HepG2 (cell line): Measurements from ENCODE around the gene GPRIN2. TPM values are rescaled to one million over a fixed set of nuclear protein-coding genes. Genes with fewer than 3 reads are reported as not detected.

Experiments
- ATAC-seq: fragments of 200-7000 bp; cut with Tn5 transposase; 3 replicates; pipeline ENCODE4 v1.9.1; 2020; ENCODE audit warnings: mild to moderate bottlenecking, moderate library complexity
- BruUV-seq: library from RNA; stranded (reverse); fragments of 400-500 nt; replicated peaks from 2 replicates; lab custom pipeline; 2021; lab: Mats Ljungman, UMichigan
- CTCF ChIA-PET: fragments of 300-600 bp; formaldehyde crosslinking; extraction: SDS; loops from one replicate; lab custom pipeline; 2021; ENCODE audit warnings: low total read pairs, inconsistent platforms, low intra/inter-chr PET ratio; lab: Yijun Ruan, JAX
- POLR2A ChIA-PET: fragments of 350-600 bp; sonication (Branson Sonifier 250); formaldehyde crosslinking; loops from one replicate; lab custom pipeline; 2020; ENCODE audit warnings: antibody characterized with exemption, inconsistent platforms; lab: Yijun Ruan, JAX
- DNase-seq: peaks from one replicate; pipeline ENCODE4 v3.0.0-alpha.2; 2015; ENCODE audit warnings: low spot score
- FAIRE-seq: peaks from 3 replicates; lab custom pipeline; 2011; peaks lifted over from hg19 to GRCh38; lab: Jason Lieb, UNC
- H2AFZ ChIP-seq: one replicate; pipeline ENCODE4 v1.6.1; 2011; ENCODE audit warnings: low read length, inconsistent platforms
- H3K27ac ChIP-seq: fragments of 300-600 bp; 3 replicates; pipeline ENCODE4 v1.8.0; 2011; ENCODE audit warnings: mixed run types, mild to moderate bottlenecking, mixed read lengths, low read length, inconsistent platforms; ENCODE audit not compliant: insufficient read depth; ENCODE audit errors: extremely low read length
- H3K27me3 ChIP-seq, 2 experiments: fragments of 200-600 bp in 1 of 2; 2 replicates in 1 of 2; 3 replicates in 1 of 2; pipeline versions ENCODE4 v1.6.0 to v1.8.0; 2011; ENCODE audit warnings: low read length in 2 of 2, mild to moderate bottlenecking in 2 of 2, moderate library complexity in 2 of 2, inconsistent platforms in 1 of 2; ENCODE audit not compliant: insufficient read depth in 2 of 2, control insufficient read depth in 1 of 2
- H3K36me3 ChIP-seq, 2 experiments: fragments of 200-600 bp in 1 of 2; replicated peaks in 1 of 2; 2 replicates in 1 of 2; 3 replicates in 1 of 2; pipeline versions ENCODE4 v1.5.1 to v1.8.0; 2011; ENCODE audit warnings: low read length in 2 of 2, inconsistent platforms in 1 of 2; ENCODE audit not compliant: insufficient read depth in 2 of 2, control insufficient read depth in 1 of 2
- H3K4me1 ChIP-seq: 2 replicates; pipeline ENCODE4 v1.5.1; 2012; ENCODE audit warnings: low read length, inconsistent platforms; ENCODE audit not compliant: insufficient read depth
- H3K4me2 ChIP-seq: 2 replicates; pipeline ENCODE4 v1.6.0; 2011; ENCODE audit warnings: low read depth, low read length, inconsistent platforms
- H3K4me3 ChIP-seq, 3 experiments: fragments of 200-600 bp in 1 of 3; sonication (generic), shearing (Covaris generic) in 1 of 3; replicated peaks in 1 of 3; 2 replicates each; pipeline ENCODE4 v1.5.1; 2011 to 2016; ENCODE audit warnings: low read length in 3 of 3, inconsistent platforms in 2 of 3, low read depth in 2 of 3, mild to moderate bottlenecking in 2 of 3, control low read depth in 1 of 3, mixed read lengths in 1 of 3; ENCODE audit not compliant: insufficient read depth in 1 of 3
- H3K79me2 ChIP-seq: one replicate; pipeline ENCODE4 v1.6.1; 2011; ENCODE audit warnings: low read length, inconsistent platforms; ENCODE audit not compliant: insufficient read depth
- H3K9ac ChIP-seq: 2 replicates; pipeline ENCODE4 v1.6.0; 2011; ENCODE audit warnings: mild to moderate bottlenecking, low read depth, low read length, inconsistent platforms; ENCODE audit not compliant: insufficient read depth
- H3K9me3 ChIP-seq: 2 replicates; pipeline ENCODE4 v1.5.1; 2012; ENCODE audit warnings: mild to moderate bottlenecking, low read length
- H4K20me1 ChIP-seq: 2 replicates; pipeline ENCODE4 v1.6.0; 2011; ENCODE audit warnings: inconsistent platforms, mild to moderate bottlenecking, low read length, moderate library complexity; ENCODE audit not compliant: insufficient read depth
- CENPT ChIP-seq: sonication (generic); formaldehyde crosslinking; IDR thresholded peaks from 2 replicates; pipeline ENCODE4 v1.8.0; 2022; ENCODE audit warnings: low read depth, mild to moderate bottlenecking, moderate library complexity, missing genetic modification reagents
- NFATC3 ChIP-seq: sonication (generic); formaldehyde crosslinking; IDR thresholded peaks from 2 replicates; pipeline ENCODE4 v1.5.1; 2020; ENCODE audit warnings: mild to moderate bottlenecking, missing genetic modification reagents
- NFIB ChIP-seq: sonication (generic); formaldehyde crosslinking; IDR thresholded peaks from 2 replicates; pipeline ENCODE4 v1.9.0; 2021; ENCODE audit warnings: missing genetic modification reagents, mild to moderate bottlenecking, borderline replicate concordance
- ZFY ChIP-seq: sonication (generic); formaldehyde crosslinking; IDR thresholded peaks from 2 replicates; pipeline ENCODE4 v1.4.0; 2020; ENCODE audit warnings: missing genetic modification reagents
- ZNF225 ChIP-seq: sonication (generic); formaldehyde crosslinking; IDR thresholded peaks from 2 replicates; pipeline ENCODE4 v1.4.0; 2020; ENCODE audit warnings: mild to moderate bottlenecking, missing genetic modification reagents
- ZNF33A ChIP-seq: sonication (generic); formaldehyde crosslinking; IDR thresholded peaks from 2 replicates; pipeline ENCODE4 v1.5.1; 2020; ENCODE audit warnings: missing genetic modification reagents, mild to moderate bottlenecking, moderate library complexity, borderline replicate concordance
- ZNF782 ChIP-seq: sonication (generic); formaldehyde crosslinking; IDR thresholded peaks from 2 replicates; pipeline ENCODE4 v1.4.0; 2020; ENCODE audit warnings: missing genetic modification reagents, mild to moderate bottlenecking, borderline replicate concordance
- WGBS: methylation state at CpG from one replicate; pipeline ENCODE4 v1.1.6; 2017; ENCODE audit warnings: low lambda C conversion rate; 5-methylcytosine and 5-hydroxymethylcytosine counted together
- in situ Hi-C: cut with HindIII; loops from 2 replicates; pipeline ENCODE4 v1.10.0; 2017; ENCODE audit warnings: low pct_unique_long_range_greater_than_20kb; ENCODE audit not compliant: extremely low pct_ligation_motif_present
- intact Hi-C: fragments of 100-400 bp; cut with micrococcal nuclease; formaldehyde crosslinking; loops from one replicate; pipeline ENCODE4 v1.10.0; 2022; ENCODE audit not compliant: unreplicated experiment
- polyA plus RNA-seq, 8 experiments: library from polyadenylated mRNA; depleted of rRNA in 3 of 8; stranded (reverse) in 7 of 8; unstranded in 1 of 8; fragments of >200 nt; fragmentation: Illumina TruSeq in 4 of 8; extraction: Trizol in 4 of 8; gene quantifications; 2 replicates each; pipeline versions ENCODE4 v1.2.1 to v1.2.3, GENCODE V29; 2011 to 2016; ENCODE audit warnings: low read depth in 4 of 8, missing spikeins in 1 of 8, mixed read lengths in 1 of 8; ENCODE audit not compliant: insufficient read depth in 1 of 8
- total RNA-seq, 5 experiments: library from RNA; depleted of rRNA; stranded (reverse); fragments of >200 nt; fragmentation: Illumina TruSeq; extraction: Trizol; gene quantifications; 2 replicates each; pipeline ENCODE4 v1.2.3, GENCODE V29; 2016; ENCODE audit warnings: low read depth in 1 of 5
- TF ChIP-seq, protein P1 (sequence below): sonication (generic); formaldehyde crosslinking; IDR thresholded peaks from 2 replicates; pipeline ENCODE4 v1.5.0; 2020; ENCODE audit warnings: mild to moderate bottlenecking, missing genetic modification reagents
- TF ChIP-seq, protein P2 (sequence below): sonication (generic); formaldehyde crosslinking; IDR thresholded peaks from 2 replicates; pipeline ENCODE4 v1.5.0; 2020; ENCODE audit warnings: mild to moderate bottlenecking, low read depth, missing genetic modification reagents, borderline replicate concordance
- TF ChIP-seq, protein P3 (sequence below): fragments of 450-650 bp; IDR thresholded peaks from 2 replicates; pipeline ENCODE4 v1.6.1; 2017; ENCODE audit warnings: mild to moderate bottlenecking
- TF ChIP-seq, protein P4 (sequence below): sonication (generic); formaldehyde crosslinking; IDR thresholded peaks from 2 replicates; pipeline ENCODE4 v1.4.0; 2020; ENCODE audit warnings: missing genetic modification reagents, borderline replicate concordance
- TF ChIP-seq, protein P5 (sequence below): sonication (generic); formaldehyde crosslinking; IDR thresholded peaks from 2 replicates; pipeline ENCODE4 v1.5.0; 2020; ENCODE audit warnings: mild to moderate bottlenecking, missing genetic modification reagents

GPRIN2 gene
- total and polyA plus RNA-seq, 2 of the 13 experiments (the other 11 are each of a cell fraction or from before 2014, with no cell fraction given): not detected

DNA sequence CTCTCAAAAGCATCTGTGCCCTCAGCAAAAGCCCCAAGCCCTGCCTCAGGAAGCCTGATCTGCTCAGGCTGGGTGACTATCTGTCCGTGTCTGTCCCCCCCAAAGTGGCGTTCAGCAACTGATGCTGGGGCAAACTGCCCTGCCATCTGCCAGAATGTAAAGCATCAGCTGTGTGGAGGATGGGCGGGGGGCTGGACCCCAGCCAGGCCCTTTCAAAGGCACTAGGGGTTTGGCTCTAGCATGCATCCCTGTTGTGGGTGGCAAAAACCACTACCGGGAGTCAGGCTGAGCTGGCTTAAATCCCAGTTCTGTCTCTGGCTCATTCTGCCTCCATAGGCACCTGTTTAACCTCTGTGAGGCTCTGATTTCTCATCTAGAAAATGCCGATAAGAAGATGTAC, 35.5 kb downstream of the GPRIN2 start:
- no peak overlapping the region for H3K27ac ChIP-seq
- 31% methylated on average over 4 of the region's 5 CpGs for WGBS

More for the DNA sequence above, 35.5 kb downstream of the GPRIN2 start:
- Histone ChIP-seq H3K4me3 (no peak overlapping the region), H3K4me1 (peaks cover 12% of the 10 kb centered on the region), H3K79me2 (no peaks in the 10 kb centered on the region), H3K36me3 (no peaks in the 10 kb centered on the region), H4K20me1 (no peaks in the 10 kb centered on the region), H3K27me3 (peaks cover 3% of the 10 kb centered on the region in 2 experiments; a peak in 3 of 5 replicates), H3K9ac (no peak overlapping the region)
- ChIA-PET POLR2A (no interaction called here), CTCF (no interaction called here)
- no peak for ATAC-seq
- in situ Hi-C loops (no loop called here), intact Hi-C loops (no loop called here)
- no TSS peak for BruUV-seq
- FAIRE-seq: no peak
- TF ChIP-seq, protein P1, sequence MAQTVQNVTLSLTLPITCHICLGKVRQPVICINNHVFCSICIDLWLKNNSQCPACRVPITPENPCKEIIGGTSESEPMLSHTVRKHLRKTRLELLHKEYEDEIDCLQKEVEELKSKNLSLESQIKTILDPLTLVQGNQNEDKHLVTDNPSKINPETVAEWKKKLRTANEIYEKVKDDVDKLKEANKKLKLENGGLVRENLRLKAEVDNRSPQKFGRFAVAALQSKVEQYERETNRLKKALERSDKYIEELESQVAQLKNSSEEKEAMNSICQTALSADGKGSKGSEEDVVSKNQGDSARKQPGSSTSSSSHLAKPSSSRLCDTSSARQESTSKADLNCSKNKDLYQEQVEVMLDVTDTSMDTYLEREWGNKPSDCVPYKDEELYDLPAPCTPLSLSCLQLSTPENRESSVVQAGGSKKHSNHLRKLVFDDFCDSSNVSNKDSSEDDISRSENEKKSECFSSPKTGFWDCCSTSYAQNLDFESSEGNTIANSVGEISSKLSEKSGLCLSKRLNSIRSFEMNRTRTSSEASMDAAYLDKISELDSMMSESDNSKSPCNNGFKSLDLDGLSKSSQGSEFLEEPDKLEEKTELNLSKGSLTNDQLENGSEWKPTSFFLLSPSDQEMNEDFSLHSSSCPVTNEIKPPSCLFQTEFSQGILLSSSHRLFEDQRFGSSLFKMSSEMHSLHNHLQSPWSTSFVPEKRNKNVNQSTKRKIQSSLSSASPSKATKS (CRISPR knock-in tag): no peak
- no peak for TF ChIP-seq ZNF33A (CRISPR knock-in tag)
- no peak for TF ChIP-seq ZNF782
- TF ChIP-seq, protein P2, sequence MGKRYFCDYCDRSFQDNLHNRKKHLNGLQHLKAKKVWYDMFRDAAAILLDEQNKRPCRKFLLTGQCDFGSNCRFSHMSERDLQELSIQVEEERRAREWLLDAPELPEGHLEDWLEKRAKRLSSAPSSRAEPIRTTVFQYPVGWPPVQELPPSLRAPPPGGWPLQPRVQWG (CRISPR knock-in tag): no peak
- TF ChIP-seq, protein P3, sequence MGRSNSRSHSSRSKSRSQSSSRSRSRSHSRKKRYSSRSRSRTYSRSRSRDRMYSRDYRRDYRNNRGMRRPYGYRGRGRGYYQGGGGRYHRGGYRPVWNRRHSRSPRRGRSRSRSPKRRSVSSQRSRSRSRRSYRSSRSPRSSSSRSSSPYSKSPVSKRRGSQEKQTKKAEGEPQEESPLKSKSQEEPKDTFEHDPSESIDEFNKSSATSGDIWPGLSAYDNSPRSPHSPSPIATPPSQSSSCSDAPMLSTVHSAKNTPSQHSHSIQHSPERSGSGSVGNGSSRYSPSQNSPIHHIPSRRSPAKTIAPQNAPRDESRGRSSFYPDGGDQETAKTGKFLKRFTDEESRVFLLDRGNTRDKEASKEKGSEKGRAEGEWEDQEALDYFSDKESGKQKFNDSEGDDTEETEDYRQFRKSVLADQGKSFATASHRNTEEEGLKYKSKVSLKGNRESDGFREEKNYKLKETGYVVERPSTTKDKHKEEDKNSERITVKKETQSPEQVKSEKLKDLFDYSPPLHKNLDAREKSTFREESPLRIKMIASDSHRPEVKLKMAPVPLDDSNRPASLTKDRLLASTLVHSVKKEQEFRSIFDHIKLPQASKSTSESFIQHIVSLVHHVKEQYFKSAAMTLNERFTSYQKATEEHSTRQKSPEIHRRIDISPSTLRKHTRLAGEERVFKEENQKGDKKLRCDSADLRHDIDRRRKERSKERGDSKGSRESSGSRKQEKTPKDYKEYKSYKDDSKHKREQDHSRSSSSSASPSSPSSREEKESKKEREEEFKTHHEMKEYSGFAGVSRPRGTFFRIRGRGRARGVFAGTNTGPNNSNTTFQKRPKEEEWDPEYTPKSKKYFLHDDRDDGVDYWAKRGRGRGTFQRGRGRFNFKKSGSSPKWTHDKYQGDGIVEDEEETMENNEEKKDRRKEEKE: no peak
- TF ChIP-seq, protein P4, sequence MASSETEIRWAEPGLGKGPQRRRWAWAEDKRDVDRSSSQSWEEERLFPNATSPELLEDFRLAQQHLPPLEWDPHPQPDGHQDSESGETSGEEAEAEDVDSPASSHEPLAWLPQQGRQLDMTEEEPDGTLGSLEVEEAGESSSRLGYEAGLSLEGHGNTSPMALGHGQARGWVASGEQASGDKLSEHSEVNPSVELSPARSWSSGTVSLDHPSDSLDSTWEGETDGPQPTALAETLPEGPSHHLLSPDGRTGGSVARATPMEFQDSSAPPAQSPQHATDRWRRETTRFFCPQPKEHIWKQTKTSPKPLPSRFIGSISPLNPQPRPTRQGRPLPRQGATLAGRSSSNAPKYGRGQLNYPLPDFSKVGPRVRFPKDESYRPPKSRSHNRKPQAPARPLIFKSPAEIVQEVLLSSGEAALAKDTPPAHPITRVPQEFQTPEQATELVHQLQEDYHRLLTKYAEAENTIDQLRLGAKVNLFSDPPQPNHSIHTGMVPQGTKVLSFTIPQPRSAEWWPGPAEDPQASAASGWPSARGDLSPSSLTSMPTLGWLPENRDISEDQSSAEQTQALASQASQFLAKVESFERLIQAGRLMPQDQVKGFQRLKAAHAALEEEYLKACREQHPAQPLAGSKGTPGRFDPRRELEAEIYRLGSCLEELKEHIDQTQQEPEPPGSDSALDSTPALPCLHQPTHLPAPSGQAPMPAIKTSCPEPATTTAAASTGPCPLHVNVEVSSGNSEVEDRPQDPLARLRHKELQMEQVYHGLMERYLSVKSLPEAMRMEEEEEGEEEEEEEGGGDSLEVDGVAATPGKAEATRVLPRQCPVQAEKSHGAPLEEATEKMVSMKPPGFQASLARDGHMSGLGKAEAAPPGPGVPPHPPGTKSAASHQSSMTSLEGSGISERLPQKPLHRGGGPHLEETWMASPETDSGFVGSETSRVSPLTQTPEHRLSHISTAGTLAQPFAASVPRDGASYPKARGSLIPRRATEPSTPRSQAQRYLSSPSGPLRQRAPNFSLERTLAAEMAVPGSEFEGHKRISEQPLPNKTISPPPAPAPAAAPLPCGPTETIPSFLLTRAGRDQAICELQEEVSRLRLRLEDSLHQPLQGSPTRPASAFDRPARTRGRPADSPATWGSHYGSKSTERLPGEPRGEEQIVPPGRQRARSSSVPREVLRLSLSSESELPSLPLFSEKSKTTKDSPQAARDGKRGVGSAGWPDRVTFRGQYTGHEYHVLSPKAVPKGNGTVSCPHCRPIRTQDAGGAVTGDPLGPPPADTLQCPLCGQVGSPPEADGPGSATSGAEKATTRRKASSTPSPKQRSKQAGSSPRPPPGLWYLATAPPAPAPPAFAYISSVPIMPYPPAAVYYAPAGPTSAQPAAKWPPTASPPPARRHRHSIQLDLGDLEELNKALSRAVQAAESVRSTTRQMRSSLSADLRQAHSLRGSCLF (CRISPR knock-in tag): no peak
- TF ChIP-seq CENPT (CRISPR knock-in tag): no peak
- TF ChIP-seq NFATC3 (CRISPR knock-in tag): no peak
- TF ChIP-seq, protein P5, sequence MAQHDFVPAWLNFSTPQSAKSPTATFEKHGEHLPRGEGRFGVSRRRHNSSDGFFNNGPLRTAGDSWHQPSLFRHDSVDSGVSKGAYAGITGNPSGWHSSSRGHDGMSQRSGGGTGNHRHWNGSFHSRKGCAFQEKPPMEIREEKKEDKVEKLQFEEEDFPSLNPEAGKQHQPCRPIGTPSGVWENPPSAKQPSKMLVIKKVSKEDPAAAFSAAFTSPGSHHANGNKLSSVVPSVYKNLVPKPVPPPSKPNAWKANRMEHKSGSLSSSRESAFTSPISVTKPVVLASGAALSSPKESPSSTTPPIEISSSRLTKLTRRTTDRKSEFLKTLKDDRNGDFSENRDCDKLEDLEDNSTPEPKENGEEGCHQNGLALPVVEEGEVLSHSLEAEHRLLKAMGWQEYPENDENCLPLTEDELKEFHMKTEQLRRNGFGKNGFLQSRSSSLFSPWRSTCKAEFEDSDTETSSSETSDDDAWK (CRISPR knock-in tag): no peak
- no peak for TF ChIP-seq ZNF225 (CRISPR knock-in tag)
- no peak for TF ChIP-seq ZFY
- no peak for TF ChIP-seq NFIB
- TF ChIP-seq, all 625 proteins: peak for 0
- Histone ChIP-seq H3K9me3 (no peaks in the 10 kb centered on the region), H3K4me2 (no peak overlapping the region), H2AFZ (no peak overlapping the region)
- no peak for DNase-seq
